Measurements from ENCODE around the gene ACTG2.

DNA sequence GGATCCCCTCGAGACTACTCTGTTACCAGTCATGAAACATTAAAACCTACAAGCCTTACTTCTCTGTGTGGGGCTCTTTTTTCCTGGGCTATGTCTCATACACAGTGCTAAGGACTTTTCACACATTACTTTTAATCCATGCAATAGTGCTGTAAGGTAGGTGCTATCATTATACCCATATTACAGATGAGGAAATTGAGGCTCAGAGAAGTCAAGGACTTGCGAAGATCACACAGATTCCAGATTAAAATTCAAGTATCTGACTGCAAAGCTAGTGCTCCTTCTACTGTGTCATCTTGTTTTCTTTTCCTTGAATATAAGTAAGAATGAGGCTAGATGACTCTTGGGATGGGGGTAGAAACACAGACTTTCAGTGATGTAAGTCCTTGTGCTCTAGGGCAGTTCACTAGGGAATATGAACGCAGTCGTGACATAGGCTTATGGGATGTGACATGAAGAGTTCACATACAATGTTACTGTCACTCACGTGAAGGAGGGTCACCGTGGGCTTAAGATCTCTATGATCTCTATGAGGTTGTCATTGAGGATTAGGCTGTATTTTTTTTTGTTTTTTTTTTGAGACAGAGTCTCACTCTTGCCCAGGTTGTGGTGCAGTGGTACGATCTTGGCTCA is 26.9 kb downstream of the ACTG2 start:
- TF ChIP-seq, protein P1, sequence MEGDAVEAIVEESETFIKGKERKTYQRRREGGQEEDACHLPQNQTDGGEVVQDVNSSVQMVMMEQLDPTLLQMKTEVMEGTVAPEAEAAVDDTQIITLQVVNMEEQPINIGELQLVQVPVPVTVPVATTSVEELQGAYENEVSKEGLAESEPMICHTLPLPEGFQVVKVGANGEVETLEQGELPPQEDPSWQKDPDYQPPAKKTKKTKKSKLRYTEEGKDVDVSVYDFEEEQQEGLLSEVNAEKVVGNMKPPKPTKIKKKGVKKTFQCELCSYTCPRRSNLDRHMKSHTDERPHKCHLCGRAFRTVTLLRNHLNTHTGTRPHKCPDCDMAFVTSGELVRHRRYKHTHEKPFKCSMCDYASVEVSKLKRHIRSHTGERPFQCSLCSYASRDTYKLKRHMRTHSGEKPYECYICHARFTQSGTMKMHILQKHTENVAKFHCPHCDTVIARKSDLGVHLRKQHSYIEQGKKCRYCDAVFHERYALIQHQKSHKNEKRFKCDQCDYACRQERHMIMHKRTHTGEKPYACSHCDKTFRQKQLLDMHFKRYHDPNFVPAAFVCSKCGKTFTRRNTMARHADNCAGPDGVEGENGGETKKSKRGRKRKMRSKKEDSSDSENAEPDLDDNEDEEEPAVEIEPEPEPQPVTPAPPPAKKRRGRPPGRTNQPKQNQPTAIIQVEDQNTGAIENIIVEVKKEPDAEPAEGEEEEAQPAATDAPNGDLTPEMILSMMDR (IDR thresholded peaks at IDR 0.05 in 4 of 5, conservative IDR thresholded peaks at IDR 0.05 in 1 of 5), result no peak
- TF ChIP-seq POLR2A (IDR thresholded peaks at IDR 0.05), result no peak

Data from gastrocnemius medialis (tissue), 4 donors.